Stimulated activated naive CD4-positive, alpha-beta T cell (primary cell): ENCODE measurements around the gene NPC1L1.

Experiments used
- DNase-seq, 6 experiments: peaks; one replicate each; lab custom pipeline; 2025; lab: John Stamatoyannopoulos, UW

Gene NPC1L1

DNA sequence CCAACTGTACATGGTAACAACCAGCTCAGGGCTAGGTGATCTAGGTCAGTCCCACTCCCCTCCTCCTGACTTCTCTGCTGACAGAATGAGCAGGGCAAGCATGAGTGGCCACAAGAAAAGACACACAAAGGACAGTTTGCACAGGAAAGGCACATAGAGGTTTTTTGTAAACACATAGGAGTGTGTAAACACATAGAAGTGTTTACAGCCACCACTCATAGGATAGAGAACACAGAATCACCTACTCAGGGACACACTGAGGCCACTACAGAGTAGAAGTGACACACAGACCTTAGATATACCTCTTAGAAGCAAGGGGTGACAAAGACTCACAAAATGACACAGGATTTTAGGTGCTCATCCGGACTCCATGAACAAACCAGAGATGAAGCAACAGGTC is 69.7 kb downstream of the NPC1L1 start:
- DNase-seq, result no peak

DNA sequence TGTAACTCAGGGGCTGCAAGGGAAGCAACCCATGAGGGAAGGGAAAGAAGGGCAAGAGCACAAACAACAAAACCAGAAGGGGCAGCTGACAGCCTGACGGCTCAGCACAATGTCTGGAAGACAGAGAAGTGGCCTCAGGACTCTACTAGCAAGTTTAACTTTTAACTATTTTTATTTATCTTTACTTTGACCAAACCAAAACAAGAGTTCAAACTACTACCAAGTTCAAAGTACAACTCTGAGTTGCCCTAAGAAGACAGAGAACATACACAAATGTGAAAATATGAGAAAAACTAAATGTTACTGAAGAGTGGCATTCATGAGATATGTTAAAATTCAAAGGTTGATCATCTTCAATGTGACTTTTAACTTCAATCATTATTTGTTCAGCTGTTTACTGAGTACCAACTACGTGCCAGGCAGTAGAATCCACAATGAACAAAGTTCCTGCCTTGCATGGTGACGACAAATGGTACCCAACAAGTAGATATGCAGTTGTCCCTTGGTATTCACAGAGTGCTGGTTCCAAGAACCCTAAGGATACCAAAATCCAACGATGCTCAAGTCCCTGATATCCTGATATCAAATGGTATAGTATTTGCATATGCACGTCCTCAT is 70.4 kb downstream of the NPC1L1 start:
- DNase-seq, result no peak

DNA sequence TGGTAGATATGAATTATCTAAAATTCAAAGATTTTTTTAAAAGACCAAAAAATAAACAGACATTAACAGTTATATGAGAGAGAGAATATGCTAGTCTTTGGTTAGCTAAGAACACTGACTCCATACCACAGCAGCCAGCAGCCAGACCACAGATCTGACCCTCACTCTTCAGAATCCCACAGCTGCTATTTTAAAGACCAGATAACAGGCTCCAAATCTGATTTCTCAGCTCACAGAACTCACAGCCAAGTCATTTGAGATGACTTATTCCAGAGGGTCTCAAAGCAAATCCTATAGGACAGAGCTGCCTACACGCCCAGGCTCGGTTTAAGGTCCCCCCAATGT is 71.0 kb downstream of the NPC1L1 start:
- no peak for DNase-seq

DNA sequence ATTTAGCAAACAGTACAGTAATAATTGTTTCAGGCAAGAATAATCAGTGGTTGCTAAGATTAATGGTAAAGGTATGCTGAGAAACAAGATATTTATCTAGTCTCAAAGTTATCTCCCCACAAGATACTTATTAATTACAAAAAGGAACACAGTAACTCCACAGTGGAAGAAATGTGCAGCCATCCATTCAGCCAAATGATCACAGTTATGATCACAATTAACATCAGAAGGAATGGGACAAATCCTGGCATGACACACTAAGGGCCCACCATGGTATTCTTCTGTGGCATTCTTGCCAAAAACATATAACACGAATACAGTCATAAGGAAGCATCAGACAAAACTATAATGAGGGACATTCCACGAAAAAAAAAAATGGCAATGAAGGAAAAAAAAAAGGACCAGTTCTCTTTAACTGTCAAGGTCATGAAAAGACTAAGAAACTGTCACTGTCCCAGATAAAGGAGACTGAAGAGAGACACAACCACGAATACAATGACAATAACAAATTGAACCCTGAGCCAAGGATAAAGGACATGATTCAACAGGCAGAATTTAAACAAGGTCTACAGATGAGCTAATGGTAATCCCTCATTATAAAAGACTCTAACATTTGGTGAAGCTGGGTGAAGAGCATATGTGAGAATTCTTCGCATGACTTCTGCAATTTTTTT is 71.5 kb downstream of the NPC1L1 start:
- no peak for DNase-seq

DNA sequence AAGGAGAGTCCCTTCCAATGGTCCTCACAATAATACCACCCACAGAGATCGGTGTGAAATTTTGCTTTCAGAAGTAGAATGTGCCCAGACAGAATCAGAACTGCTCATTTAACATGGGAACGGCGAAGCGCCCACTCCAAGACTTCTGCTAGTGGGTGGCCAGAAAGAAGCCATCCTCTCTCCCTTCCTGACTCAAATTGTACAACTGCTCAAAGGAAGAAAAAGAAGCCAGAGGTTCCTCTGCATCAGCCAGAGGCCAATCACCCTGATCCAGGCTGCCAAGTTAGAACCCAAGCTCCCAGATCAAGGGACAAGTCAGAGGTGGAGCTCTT is 73.9 kb downstream of the NPC1L1 start:
- no peak for DNase-seq

DNA sequence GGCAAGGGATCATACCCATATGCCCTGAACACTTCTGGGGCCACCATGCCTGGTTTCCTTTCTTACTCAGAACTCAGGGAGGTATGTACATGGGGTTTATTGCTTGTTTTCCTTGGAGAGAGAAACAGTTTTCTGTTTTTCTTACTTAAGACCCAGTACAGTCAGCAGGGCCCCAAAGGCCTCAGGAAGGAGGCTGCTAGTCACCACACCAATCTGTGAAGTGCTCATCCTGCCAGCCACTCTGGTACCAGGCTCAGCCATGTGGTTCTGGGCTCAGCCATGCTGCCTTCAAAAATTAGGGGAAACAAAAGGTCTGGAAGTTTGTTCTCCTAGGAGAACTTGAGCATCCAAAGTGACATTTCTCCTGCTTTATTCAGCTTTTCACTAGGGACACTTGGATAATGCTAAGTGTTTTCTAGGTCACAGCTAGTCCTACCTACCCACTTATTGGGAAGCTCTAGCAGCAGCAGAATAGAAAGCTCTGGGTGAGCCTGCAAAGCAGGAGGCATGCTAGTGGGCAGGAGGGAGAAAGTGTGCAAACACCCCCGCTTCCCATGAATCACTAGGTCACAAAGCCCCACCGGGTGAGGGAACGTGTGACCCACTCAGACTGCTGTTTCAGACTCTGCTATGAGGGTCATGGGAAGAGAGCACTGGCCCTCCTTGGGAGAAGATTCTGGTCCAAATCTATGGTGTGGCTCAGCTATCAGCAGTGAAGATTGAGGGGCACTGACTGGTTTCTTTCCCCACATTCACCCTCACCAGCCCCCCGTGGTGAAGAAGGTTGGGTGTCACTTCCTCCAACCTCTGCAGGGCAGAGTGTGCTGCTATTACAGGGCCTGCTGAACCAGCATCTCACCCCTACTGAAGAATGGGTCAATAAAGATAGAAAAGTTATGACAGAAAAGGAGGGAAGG is 74.6 kb downstream of the NPC1L1 start:
- DNase-seq, result no peak

DNA sequence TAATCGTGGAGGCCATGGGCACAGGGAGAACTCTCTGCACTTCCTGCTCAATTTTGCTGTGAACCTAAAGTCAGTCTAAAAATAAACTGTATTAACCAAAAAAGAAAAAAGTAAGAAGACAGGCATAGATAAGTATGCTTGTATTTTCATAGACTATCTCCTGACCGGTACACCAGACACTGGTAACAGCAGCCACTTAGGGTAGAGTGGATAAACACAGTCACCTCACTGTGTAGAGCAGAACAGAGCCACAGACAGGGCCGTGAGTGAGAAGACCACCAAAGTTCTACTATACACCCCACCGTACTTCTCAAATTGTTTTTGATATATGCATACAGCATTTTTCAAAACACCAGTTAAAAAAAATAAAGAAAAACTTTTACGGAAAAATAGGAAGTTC is 75.6 kb downstream of the NPC1L1 start:
- no peak for DNase-seq

DNA sequence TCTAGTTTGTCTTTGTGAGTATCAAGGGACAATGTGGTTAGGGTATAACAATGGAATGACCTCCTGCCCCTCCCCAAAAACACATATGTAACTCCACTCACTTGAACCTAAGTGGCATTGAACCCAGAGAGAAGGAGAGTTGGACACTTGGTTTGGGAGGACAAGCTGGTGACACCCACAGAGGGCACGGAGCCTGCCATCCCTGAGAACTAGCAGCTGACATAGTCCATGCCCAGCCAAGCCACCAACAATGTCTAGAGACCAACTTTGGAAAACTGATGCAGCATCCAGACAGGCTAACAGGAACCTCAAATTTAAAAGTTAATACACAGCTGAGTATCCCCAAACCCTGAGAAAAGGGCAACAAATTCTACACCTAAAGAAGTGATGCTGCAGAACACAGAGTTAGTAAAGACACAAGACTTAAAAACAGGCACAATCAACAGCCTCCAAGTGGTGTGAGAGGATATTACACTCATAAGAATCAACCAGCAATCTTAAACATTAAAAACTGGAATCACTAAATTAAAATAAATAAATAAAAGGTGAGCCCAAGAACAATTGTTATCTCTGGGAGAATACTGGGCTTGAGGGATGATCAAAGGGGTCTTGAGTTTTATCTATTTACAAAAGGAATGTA is 77.8 kb downstream of the NPC1L1 start:
- no peak for DNase-seq
